ENCODE results near the gene FBRSL1.

The FBRSL1 gene

DNA sequence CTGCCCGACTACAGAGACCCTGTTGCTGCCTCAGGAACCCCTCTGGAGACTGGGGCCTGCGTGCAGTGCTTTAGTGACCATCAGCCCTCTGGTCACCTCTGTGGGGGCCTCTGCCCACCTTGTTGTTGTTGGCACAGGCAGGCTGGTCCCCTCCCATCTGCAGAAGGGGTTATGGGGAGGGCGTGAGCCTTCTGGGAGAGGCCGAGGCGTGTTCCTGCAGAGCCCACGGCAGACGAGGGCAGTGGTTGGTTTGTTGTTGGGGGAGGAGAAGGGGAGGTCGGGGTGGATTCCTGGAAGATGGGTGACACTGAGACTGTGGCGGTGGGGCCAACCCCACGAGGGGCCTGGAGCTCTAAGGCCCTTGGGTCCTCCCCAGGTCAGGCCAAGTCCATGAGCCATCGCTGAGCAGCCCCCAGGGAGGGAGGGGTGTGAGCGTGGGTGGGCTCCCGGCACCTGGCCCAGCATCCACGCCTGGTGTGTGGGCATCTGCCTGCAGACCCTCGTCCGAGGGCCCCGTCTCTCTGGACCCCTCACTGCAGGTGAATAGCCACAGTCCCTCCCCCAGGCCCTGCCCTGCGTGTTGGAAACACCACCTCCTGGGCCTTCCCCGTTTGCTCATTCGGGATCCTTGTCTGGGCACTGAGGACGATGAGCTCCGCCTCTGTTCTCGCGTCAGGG, 23.6 kb downstream of the FBRSL1 start:
- no peak for FAIRE-seq

DNA sequence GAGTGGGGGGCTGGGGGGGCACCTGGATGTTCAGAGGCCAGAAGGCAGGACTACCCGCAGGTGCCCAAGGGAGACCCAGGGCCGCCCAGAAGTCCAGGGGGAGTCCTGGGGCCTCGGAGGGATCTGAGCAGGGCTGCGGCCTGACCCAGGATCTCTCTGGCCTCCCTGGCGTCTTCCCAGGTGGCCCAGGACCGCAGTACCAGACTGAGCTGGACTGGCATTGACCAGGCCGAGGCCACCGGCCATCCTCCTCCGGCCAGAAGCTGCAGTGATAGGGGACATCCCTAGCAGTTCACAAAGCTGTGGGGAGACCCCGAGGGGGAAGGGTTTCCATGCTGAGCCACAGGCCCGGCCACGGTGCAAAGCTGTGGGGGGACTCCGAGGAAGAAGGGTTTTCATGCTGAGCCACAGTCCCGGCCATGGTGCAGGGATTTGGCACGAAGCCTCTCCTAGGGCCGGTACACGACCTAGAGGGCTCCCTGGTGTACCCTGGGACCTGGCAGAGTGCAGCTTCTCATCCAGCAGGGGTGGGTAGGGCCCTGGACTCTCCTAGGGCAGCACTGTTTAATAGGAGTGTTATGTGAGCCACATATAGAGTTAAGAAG, 24.4 kb downstream of the FBRSL1 start:
- no peak for FAIRE-seq

DNA sequence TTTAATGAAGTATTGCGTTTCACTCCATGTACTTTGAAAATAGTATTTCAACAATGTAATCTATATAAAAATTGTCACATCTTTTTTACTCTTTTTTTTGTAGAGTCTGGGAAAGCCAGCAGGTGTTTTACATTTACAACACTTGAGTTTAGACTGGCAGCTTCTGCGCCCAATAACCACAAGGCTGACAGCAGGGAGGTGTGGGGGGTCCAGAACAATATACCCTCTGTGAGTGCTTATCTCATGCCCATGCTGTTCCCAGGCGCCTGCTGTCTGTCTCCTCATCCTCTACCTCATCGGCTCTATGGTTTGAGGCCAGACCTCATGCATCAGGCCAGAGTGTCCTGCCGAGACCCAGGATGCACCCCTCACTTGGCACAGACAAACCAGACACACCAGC, 24.9 kb downstream of the FBRSL1 start:
- no peak for FAIRE-seq

DNA sequence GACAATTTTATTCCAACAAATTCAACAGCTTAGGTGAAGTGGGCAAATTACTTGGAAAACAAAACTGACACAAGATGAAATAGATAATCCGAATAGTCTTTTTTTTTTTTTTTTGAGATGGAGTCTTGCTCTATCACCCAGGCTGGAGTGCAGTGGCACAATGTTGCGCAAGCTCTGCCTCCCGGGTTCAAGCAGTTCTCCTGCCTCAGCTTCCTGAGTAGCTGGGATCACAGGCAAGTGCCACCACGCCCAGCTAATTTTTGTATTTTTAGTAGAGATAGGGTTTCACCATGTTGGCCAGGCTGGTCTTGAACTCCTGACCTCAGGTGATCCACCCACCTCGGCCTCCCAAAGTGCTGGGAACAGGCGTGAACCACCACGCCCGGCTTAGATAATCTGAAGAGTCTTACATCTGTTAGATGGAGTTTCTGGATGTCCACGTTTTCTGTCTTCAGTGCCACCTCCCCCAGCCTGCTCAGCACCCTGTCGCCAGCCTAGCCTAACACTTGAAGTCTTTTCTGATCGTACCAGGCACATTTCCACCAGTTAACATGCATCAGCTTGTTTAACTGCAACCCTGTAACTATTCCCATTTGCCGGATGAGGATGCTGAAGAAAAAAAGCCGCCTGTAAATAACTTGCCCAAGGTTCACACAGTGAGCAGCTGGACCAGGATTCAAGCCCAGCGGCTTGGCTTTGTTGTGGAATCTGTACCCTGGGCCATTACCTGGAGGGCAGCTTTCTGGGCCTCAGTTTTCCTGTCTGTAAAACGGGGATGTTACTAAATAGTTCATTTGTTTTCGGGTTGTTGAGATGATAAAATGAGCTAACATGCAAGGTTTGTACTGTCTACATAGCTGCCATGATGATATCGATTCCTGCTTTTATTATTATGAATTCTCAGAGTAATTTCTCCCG, 26.4 kb downstream of the FBRSL1 start:
- no peak for FAIRE-seq

DNA sequence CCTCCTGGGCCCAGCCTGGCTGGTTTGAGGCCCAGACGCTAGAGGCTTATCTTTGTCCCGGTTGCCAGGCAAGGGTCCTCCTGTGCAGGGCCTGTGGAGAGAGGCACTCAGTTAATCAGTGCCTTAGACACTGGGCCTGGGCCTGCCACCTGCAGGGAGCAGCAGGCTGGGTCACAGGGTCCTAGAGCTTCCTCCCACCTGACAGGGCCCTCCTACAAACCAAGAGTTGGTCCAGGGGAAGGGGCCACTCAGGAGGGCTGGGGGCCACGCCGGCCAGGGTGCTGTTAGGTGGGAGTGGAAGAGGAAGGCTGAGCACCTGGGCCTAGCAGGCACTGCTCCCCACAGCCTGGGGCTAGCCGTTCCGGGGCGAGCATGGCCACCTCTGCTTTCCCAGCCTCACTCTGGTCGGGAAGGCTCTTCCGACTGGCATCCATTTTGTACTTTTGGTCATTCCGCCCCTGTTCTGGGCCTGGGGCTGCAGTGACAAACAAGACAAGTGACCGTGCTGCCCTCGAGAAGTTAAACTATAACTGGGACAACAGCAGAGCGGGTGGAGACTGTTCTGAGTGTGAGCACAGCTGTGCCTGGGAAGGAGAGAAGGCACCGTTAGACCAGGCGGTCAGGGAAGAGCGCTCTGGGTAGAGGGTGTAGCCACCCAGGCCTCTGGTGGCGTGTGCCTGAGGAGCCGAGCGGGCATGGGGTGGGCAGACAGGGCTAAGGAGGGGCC, 27.2 kb downstream of the FBRSL1 start:
- FAIRE-seq, result no peak

DNA sequence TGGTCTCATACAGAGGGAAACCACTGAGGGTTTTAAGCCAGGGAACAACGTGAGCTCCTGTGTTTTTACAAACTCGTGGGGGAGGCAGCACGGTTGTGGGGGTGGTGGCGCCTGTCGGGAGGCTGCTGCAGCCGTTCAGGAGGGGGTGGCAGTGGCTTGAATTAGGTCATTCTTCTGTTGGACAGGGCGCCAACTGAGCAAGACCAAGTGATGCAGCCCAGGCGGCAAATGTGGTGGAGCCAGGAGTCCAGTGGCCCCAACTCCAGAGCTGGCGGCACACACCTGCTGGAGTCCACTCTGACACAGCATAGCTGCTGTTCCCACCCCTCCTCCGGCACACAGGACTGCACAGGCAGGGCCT, 27.8 kb downstream of the FBRSL1 start:
- no peak for FAIRE-seq

DNA sequence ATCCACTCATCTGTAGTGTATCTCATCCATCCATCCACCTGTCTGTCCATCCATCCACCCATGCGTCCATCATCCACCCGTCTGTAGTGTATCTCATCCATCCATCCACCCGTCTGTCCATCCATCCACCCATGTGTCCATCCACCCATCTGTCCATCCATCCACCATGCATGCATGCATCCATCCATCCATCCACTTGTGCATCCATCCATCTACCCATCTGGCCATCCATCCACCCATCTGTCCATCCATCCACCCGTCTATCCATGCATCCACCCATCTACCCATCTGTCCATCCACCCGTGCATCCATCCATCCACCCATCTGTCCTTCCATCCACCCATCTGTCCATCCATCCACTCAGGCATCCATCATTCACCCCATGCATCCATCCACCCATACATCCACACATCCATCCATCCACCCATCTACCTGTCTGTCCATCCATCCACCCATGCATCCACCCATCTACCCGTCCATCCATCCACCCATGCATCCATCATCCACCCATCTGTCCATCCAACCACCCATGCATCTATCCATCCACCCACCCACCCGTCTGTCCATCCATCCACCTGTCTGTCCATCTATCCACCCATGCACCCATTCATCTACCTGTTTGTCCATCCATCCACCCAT, 28.5 kb downstream of the FBRSL1 start:
- no peak for FAIRE-seq

DNA sequence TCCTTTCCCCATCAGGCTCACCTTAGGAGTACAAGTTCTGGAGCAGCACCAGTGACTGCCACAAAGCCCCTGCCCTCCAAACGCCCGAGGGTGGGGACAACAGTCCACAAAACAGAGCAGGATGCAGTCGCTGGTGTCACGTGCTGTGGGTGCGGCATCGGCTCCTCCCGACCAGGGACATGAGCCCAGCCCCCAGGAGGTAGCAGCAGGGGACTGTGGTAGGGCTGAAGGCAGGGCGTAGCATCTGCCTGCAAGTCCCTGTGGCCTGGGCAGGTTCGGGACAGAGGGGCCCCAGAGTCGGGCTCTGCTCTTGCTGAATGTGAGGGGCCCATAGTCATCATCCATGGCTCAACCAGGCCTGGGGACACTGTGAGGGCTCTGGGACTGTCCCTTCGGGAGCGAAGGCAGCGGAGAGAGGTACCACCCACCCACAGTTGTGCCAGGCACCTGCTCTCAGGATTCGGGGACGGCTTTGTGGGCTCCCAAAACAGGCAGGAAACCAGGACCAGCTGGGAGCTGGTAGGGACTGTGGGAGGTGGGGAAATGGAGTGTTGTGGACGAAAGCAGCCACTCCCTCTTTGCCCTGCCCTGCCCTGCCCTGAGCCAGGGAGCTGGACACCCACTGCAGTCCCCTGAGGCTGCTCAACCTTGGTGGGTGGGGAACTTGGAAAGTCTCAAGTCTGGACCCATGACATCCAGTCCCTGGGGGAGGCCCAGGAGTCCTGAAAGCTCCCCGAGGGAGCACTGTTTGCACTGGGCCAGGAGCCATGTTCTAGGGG, 30.7 kb downstream of the FBRSL1 start:
- no peak for FAIRE-seq

DNA sequence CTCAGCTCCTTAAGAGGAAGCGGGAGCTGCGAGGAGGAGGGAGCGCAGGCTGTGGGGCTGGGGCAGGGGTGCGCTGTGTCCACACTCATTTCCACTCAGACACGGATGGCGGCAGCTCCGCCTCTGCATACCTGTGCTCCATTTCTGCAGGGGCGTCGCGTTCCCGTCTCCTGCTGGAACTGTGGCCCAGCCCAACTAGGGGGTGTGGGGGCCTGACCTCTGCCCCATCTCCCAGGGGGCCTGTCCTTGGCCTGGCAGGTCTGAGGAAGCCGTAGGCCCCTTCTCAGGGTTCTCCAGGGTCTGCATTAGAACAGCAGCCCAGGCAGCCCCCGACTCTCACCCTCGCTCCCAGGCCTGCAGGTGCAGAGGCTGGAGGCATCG, 31.2 kb downstream of the FBRSL1 start:
- no peak for FAIRE-seq

DNA sequence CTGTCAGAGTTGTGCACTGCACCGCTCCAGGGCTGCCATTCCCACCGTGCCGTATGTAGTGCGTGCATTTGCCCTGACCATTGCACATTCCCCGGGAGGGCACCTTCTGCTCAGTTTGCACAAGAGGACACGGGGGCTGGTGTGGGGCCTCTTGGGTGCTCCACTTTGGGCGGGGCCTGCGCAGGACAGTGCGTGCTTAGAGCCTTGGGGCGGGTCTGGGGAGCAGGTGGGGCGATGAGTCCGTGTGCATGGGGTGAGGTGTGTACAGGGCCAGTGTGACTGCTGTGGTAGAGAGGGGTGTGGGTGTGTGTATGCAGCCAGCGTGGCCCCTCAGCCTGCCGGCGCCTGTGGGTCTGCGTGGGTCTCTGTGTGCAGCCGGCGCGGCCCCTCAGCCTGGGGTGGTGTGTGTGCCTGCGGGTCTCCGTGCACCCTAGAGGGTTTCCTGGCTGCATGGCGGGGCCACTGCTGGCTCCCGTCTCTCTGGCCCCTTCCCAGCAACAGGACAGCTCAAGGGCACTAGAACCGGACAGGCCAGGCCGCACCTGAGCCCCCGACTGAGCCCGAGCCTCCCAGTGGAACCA, 31.9 kb downstream of the FBRSL1 start:
- no peak for FAIRE-seq

DNA sequence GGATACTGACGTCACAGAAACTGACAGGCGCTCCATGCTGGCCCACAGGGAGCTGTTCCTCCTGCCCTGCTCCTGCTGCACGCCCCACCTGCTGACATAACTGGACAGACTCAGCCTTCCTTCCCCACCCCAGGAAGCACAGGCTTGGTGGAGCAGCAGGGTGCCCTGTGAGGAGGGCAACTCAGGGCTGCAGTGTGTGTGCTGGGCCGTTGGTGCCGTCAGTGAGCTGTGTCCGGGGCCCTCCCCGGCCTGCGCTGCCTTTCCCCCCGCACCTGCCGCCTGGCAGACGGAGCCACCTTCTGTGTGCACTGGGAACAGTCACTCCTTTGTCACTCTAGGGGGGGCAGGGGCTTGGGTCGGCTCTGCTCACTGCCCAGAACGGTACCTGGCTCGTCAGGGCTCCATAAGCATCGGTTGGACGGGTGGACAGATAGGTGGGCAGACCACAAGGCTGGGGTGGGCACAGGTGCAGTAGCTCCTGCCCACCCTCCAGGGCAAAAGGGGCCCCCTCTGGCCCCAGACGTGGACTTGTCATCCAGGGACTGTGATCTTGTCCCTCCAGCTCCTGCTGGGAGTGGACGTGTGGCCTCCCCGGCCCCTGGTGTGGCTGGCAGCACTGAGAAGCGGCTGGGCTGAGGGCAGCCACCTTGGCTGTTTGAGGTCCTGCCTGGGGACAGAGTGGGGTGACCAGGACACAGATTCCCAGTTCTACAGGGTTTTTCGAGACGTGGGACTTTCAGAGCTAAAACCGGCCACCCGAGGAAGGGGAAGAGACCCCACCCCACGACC, 32.8 kb downstream of the FBRSL1 start:
- no peak for FAIRE-seq

DNA sequence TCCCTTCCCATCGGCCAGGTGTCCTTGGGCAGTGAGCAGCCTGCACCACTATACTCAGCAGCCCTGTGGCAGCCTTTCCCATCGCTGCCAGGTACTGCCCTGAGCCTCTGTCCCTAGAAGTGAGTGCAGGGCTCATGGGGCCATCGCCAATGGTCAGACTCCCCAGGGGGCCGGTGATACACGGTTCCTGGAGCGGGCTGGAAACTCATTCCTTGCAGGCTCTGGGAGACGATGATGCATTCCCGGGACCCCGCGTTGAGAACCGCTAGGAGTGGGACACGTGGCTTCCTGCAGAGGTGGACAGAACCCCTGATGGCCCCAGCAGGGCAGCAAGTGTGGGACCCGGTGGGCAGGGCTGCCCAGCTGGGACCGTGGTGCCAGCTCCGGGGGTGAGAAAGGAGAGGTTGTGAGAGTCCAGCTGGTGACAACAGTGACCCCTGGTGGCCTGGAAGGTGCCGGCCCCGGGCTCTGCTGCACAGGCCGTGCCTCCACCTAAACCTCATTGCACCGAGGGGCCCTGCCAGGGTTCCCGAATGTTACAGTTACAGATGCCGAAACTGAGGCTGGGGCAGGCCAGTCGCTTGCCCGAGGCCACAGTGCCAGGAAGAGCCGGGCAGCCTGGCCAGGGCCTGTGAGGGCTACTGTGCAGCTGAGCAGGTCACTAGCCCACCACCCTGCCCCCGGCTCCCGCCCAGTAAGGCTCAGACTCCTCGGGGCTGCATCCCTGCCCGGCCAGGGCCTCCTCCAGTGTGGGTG, 33.8 kb downstream of the FBRSL1 start:
- FAIRE-seq, result no peak

DNA sequence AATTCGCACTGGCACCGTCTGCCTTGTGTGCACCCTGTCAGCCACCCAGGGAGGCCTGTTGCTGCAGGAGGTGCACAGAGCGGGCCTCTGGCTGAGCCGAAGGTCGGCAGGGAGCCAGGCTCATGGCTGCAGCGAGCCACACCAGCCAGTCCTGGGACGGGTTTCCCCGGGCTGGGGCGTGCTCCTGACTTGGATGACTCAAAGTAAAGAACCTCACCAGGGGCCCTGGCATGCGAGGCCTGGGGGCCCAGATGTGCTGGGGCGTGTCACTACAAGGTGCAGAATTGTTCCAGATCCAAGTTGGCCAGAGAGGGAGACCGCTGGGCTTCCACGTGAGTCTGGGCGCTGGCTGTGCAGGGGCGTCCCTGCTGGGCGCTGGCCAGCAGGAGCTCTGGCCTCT, 34.5 kb downstream of the FBRSL1 start:
- FAIRE-seq, result no peak

DNA sequence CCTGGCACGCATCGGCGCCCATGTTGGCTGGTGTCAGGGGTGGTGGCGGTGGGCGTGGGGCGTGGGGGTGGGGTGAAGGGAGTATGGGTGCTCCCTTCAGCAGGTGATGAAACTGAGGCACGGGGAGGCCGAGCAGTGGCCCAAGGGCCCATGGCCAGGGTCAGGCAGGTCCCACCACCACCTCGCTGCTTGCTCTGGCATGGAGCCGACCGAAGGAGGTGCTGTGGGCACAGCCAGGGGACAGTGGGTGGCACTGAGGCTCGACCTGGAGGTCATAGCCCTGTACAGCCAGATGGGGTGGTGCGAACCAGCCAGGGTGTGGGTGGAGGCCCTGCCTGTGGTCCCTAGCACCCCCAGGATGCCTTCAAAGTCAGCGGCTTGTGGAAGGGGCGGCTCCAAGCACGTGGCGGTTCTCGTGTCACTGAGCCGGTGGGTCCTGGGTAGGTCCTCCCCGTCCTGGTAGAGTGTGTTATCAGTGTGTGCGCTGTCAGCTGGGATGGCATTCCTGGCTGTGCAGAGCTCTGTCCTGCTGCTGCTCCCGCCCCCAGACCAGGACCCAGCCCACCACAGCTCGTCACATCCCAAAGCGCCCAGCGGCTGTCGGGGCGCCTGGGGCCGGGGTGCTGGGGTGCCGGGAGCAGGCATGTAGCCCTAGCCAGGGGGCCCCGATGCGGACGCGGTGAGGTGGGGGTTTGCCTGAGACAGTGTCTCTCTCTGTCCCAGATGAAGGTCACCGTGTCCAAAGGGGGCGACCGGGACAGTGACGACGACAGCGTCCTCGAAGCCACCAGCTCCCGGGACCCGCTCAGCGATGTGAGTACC, 35.3 kb downstream of the FBRSL1 start:
- FAIRE-seq, result no peak

DNA sequence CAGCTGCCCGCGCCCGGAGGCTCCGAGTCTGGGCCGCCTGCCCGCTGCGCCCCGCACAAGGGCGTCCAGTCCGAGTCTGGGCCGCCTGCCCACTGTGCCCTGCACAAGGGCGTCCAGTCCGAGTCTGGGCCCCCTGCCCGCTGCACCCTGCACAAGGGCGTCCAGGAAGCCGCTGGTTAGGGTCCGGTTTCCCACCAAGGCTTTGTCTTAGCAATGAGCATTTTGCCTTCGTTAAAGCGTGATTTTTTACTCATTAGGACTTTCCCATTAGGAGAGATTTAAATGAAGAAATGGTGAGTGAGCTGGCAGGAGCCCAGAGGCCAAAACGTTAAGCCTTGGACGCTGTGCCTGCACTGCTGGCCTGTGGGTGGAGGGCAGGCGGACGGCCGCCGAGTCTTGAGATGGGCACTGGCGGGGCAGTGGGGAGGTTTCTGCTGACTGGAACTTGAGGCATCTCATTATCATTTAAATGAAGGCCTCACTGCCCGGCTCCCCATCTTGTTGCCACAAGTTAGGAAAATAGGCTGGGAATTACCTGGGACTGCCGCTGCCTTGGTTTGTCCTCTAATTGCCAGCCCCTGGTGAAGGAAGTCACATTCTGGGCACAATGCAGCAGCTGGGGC, 36.0 kb downstream of the FBRSL1 start:
- no peak for FAIRE-seq

DNA sequence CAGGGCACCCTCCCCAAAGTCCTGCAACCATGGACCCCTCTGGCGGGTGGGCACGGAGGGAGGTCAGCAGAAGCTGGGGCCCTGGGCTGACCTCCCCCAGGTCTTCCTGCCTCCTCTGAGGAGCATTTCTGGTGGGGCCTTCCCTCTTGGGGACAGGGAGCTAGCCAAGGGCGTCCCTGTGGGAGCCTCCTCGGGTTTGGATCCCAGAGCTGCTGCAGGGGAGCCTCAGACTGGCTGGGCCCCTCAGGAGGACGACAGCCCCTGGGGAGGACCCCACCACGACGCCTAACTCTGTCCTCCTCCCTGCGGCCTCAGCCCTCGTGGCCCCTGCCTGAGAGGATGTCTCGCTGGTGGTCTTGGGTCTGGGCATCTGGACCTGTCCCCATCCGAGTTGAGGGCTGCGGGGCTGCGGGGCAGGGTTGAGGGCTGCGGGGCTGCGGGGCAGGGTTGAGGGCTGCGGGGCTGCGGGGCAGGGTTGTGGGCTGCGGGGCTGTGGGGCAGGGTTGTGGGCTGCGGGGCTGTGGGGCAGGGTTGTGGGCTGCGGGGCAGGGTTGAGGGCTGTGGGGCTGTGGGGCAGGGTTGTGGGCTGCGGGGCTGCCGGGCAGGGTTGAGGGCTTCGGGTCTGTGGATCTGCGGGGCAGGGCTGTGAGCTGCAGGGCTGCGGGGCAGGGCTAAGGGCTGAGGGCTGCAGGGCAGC, 37.4 kb downstream of the FBRSL1 start:
- FAIRE-seq, result no peak

DNA sequence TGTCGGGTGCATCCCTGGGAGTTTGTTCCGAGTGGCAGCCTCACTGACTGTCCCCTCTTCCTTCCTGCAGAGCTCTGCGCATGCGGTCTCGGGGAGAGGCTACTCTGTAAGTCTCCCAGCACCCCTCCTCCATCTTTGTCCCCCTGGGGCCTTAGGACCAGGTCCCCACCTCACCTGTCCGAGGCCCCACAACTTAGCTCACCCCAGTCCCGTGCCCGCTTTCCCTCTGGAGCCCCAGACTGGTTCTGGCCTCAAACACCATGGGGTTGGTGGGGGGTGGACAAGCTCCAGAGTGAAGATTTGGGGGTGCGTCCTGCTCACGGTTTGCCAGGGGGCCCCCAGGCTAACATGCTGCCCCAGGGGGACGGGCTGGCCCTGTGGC, 37.9 kb downstream of the FBRSL1 start:
- no peak for FAIRE-seq

DNA sequence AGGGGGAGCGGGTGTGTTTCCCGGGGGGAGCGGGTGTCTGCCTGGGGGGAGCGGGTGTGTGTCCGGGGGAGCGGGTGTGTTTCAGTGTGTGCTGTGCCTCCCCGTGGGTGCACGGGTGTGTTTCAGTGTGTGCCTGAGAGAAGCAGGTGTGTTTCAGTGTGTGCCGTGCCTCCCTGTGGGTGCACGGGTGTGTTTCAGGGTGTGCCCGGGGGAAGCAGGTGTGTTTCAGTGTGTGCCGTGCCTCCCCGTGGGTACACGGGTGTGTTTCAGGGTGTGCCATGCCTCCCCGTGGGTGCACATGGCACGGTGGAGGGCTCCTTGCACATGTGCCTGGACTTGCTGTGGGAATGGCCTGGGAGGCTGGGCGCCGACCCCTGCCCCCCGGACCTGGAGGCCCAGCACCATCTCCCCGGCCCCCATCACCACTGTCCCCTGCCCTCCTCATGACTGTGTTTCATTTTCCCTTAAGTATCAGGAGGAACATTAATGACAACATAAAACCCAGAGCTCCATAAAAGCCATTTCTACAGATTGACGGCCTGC, 38.7 kb downstream of the FBRSL1 start:
- no peak for FAIRE-seq
